ENCODE data around the gene RPS3. TPM values are rescaled to one million over a fixed set of nuclear protein-coding genes. Genes with fewer than 3 reads are reported as not detected.
A peak's percentile ranks its signal among the peaks of the same experiment; 100 is the strongest.

RPS3 gene
- total and polyA plus RNA-seq, 9 of the 15 experiments (the other 6 are each of a cell fraction or from before 2014, with no cell fraction given), result 2,700 to 5,771 (median 3,679) TPM

DNA sequence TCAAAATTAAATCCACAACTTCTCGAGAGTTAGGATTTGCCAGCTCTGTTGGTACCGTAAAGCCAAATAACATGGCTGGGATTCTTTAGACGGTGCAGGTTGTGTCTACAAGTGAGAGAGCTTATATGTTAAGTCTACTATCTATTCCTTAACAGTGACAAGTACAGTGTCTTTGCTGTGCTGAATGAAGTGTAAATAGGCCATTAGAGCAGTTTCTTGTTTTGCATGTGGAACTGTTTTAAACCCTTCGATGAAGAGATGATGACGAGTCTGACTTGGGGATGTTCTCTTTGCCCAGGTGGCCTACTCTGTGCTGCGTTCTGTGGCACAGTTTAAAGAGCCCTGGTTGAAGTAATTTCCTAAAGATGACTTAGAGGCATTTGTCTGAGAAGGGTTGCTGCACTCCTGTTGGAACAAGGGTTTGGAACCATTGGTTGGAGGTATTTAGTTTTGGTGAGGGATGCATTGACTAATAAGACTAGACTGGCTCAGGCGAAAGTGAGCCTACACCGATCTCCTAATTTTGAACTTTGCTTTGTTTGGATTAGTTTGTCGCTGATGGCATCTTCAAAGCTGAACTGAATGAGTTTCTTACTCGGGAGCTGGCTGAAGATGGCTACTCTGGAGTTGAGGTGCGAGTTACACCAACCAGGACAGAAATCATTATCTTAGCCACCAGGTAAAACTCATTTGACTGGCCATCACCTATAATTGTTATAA, 988 bp downstream of the RPS3 start (continued):
- TF ChIP-seq, protein P1, sequence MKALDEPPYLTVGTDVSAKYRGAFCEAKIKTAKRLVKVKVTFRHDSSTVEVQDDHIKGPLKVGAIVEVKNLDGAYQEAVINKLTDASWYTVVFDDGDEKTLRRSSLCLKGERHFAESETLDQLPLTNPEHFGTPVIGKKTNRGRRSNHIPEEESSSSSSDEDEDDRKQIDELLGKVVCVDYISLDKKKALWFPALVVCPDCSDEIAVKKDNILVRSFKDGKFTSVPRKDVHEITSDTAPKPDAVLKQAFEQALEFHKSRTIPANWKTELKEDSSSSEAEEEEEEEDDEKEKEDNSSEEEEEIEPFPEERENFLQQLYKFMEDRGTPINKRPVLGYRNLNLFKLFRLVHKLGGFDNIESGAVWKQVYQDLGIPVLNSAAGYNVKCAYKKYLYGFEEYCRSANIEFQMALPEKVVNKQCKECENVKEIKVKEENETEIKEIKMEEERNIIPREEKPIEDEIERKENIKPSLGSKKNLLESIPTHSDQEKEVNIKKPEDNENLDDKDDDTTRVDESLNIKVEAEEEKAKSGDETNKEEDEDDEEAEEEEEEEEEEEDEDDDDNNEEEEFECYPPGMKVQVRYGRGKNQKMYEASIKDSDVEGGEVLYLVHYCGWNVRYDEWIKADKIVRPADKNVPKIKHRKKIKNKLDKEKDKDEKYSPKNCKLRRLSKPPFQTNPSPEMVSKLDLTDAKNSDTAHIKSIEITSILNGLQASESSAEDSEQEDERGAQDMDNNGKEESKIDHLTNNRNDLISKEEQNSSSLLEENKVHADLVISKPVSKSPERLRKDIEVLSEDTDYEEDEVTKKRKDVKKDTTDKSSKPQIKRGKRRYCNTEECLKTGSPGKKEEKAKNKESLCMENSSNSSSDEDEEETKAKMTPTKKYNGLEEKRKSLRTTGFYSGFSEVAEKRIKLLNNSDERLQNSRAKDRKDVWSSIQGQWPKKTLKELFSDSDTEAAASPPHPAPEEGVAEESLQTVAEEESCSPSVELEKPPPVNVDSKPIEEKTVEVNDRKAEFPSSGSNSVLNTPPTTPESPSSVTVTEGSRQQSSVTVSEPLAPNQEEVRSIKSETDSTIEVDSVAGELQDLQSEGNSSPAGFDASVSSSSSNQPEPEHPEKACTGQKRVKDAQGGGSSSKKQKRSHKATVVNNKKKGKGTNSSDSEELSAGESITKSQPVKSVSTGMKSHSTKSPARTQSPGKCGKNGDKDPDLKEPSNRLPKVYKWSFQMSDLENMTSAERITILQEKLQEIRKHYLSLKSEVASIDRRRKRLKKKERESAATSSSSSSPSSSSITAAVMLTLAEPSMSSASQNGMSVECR (CRISPR knock-in tag; IDR thresholded peaks at IDR 0.05), result no peak; the same call in 1 of the 2 replicates
- TF ChIP-seq CAMTA2 (CRISPR knock-in tag; conservative IDR thresholded peaks at IDR 0.05) (no peak), CHD1 (IDR thresholded peaks at IDR 0.05; ENCODE audit: low read length) (peak; percentile 16), NUFIP1 (IDR thresholded peaks at IDR 0.05; ENCODE audit: partially characterized antibody) (no peak), HNRNPL (IDR thresholded peaks at IDR 0.05; ENCODE audit: low read depth, low read length) (peak; percentile 70; the same call in 1 of the 2 replicates), RB1 (IDR thresholded peaks at IDR 0.05; ENCODE audit: low read depth) (0 out of 2 replicates have a peak, but pooled peaks have one; percentile 31), ZNF140 (CRISPR knock-in tag; IDR thresholded peaks at IDR 0.05) (no peak), TEAD4 (IDR thresholded peaks at IDR 0.05; ENCODE audit: low read length) (0 out of 2 replicates have a peak, but pooled peaks have one; percentile 4), TEAD4 (CRISPR knock-in tag; IDR thresholded peaks at IDR 0.05; ENCODE audit: borderline replicate concordance) (no peak)

Data from K562 (cell line).